Gastrocnemius medialis (tissue), 4 donors: ENCODE measurements around the gene NANOS2. TPM values are rescaled to one million over a fixed set of nuclear protein-coding genes. Genes with fewer than 3 reads are reported as not detected.

Experiments
- ATAC-seq, 2 donors: fragments of 150-250 bp; one replicate each; pipeline ENCODE4 v1.9.1; 2016
- DNase-seq, 2 donors: peaks; one replicate each; pipeline ENCODE4 v3.0.0-alpha.2; 2019
- H3K27ac ChIP-seq, 4 donors: fragments of 200-600 bp; sonication (generic); 1 replicate in 1 of 4; 2 replicates in 3 of 4; pipeline ENCODE4 v1.5.1; 2016 to 2018; ENCODE audit warnings: mild to moderate bottlenecking in 2 of 4, moderate library complexity in 1 of 4
- H3K27me3 ChIP-seq, 3 donors: fragments of 200-600 bp; sonication (generic) in 2 of 3; 1 replicate in 1 of 3; 2 replicates in 2 of 3; pipeline versions ENCODE4 v1.5.1 to v1.6.0; 2016 to 2019; ENCODE audit warnings: mild to moderate bottlenecking in 1 of 3, moderate library complexity in 1 of 3
- H3K36me3 ChIP-seq, 2 donors: fragments of 200-600 bp; sonication (generic) in 1 of 2; one replicate each; pipeline ENCODE4 v1.5.1; 2017 to 2018
- H3K4me1 ChIP-seq, 2 donors: fragments of 200-600 bp; sonication (generic) in 1 of 2; one replicate each; pipeline ENCODE4 v1.5.1; 2016 to 2017; ENCODE audit warnings: mild to moderate bottlenecking in 2 of 2
- H3K4me3 ChIP-seq, 4 donors: fragments of 200-600 bp; sonication (generic) in 3 of 4; 1 replicate in 1 of 4; 2 replicates in 3 of 4; pipeline ENCODE4 v1.5.1; 2016 to 2019; ENCODE audit warnings: mild to moderate bottlenecking in 2 of 4
- H3K9me3 ChIP-seq, 3 donors: fragments of 200-600 bp; sonication (generic) in 2 of 3; 1 replicate in 1 of 3; 2 replicates in 2 of 3; pipeline ENCODE4 v1.5.1; 2016 to 2019
- POLR2A ChIP-seq, 2 donors: fragments of 450-650 bp; IDR thresholded peaks; one replicate each; pipeline ENCODE4 v1.6.1; 2017; ENCODE audit warnings: antibody characterized with exemption in 2 of 2, mild to moderate bottlenecking in 2 of 2, moderate library complexity in 2 of 2
- in situ Hi-C, 4 donors: fragments of 200-750 bp; cut with MboI; loops; one replicate each; pipeline versions ENCODE4 v1.15.0 to v1.8.0; 2017; ENCODE audit warnings: low sequenced_read_pairs in 4 of 4
- intact Hi-C: fragments of 100-400 bp; cut with DNase I; formaldehyde crosslinking; loops from one replicate; pipeline ENCODE4 v1.15.1; 2023; ENCODE audit warnings: low total_unique reads
- total RNA-seq, 4 donors: library from RNA; depleted of rRNA; stranded (reverse); fragments of >200 nt; gene quantifications; one replicate each; pipeline versions ENCODE4 v1.1.0 to v1.2.3, GENCODE V29; 2016
- TF ChIP-seq, protein P1 (sequence below), 5 experiments: fragments of 450-650 bp in 3 of 5; fragments of 200-600 bp in 2 of 5; sonication (generic) in 2 of 5; IDR thresholded peaks in 4 of 5; conservative IDR thresholded peaks in 1 of 5; 1 replicate in 4 of 5; 2 replicates in 1 of 5; pipeline ENCODE4 v1.5.1; 2016 to 2019; ENCODE audit warnings: antibody characterized with exemption in 5 of 5, mild to moderate bottlenecking in 3 of 5, moderate library complexity in 3 of 5

Gene NANOS2
- total RNA-seq, 4 donors from 2014 or later = not detected

GRCh38 chr19:45884682-45885555, 29.7 kb downstream of the NANOS2 start:
- H3K4me3 ChIP-seq = peak overlapping the region; percentile 63 to 84 (median 66)
- intact Hi-C loops = loop anchor here (5.0 kb wide), 1 partner anchor 118 kb away; the partner anchor contains the start of gene SIX5
- H3K27me3 ChIP-seq = no peaks in the 10 kb centered on the region
- peaks cover 34 to 44% of the 10 kb centered on the region in 2 donors for H3K4me1 ChIP-seq
- H3K27ac ChIP-seq = peak overlapping the region; percentile 86 to 95 (median 92)
- no peak for ATAC-seq
- no peak for DNase-seq
- peaks cover 0 to 6% of the 10 kb centered on the region in 2 donors for H3K36me3 ChIP-seq
- no peaks in the 10 kb centered on the region for H3K9me3 ChIP-seq
- TF ChIP-seq, protein P1, sequence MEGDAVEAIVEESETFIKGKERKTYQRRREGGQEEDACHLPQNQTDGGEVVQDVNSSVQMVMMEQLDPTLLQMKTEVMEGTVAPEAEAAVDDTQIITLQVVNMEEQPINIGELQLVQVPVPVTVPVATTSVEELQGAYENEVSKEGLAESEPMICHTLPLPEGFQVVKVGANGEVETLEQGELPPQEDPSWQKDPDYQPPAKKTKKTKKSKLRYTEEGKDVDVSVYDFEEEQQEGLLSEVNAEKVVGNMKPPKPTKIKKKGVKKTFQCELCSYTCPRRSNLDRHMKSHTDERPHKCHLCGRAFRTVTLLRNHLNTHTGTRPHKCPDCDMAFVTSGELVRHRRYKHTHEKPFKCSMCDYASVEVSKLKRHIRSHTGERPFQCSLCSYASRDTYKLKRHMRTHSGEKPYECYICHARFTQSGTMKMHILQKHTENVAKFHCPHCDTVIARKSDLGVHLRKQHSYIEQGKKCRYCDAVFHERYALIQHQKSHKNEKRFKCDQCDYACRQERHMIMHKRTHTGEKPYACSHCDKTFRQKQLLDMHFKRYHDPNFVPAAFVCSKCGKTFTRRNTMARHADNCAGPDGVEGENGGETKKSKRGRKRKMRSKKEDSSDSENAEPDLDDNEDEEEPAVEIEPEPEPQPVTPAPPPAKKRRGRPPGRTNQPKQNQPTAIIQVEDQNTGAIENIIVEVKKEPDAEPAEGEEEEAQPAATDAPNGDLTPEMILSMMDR (IDR thresholded peaks at IDR 0.05 in 4 of 5, conservative IDR thresholded peaks at IDR 0.05 in 1 of 5) = no peak
- no peak for TF ChIP-seq POLR2A (IDR thresholded peaks at IDR 0.05)
- in situ Hi-C loops = no loop called here

- in situ Hi-C loops = no loop called here
- TF ChIP-seq, protein P1 (IDR thresholded peaks at IDR 0.05 in 4 of 5, conservative IDR thresholded peaks at IDR 0.05 in 1 of 5) = no peak
- H3K36me3 ChIP-seq = peaks cover 0 to 6% of the 10 kb centered on the region in 2 donors
- no peaks in the 10 kb centered on the region for H3K9me3 ChIP-seq
- intact Hi-C loops = no loop called here
- H3K27ac ChIP-seq = peak overlapping the region; percentile 47 to 95 (median 92)
- H3K27me3 ChIP-seq = no peaks in the 10 kb centered on the region
- no peak for DNase-seq
- peak overlapping the region; percentile 0 to 84 (median 35) for H3K4me3 ChIP-seq
- ATAC-seq = no peak
- peaks cover 34 to 44% of the 10 kb centered on the region in 2 donors for H3K4me1 ChIP-seq
Measured at GRCh38 chr19:45883881-45884681, 30.5 kb downstream of the NANOS2 start.

DNA sequence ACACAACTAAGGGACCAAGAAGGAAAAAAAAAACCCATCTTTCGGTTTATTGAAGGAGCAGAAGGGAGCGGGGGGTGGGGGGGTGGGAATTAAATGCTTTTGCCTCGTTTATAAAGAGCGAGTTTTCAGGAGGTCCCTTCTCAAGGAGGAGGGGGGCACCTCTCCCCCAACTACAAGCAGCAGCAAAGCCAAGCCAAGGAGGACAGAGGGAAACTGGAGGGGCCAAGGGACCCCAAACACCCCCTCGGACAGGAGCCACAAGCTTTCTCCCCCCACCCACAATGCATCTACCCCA, 31.0 kb downstream of the NANOS2 start:
- Histone ChIP-seq H3K4me3 (peak overlapping the region in 3 of 4 donors; percentile 0 to 9 (median 4)), H3K9me3 (no peaks in the 10 kb centered on the region), H3K27ac (peak overlapping the region; percentile 44 to 90 (median 57)), H3K4me1 (peaks cover 34 to 44% of the 10 kb centered on the region in 2 donors), H3K27me3 (no peaks in the 10 kb centered on the region), H3K36me3 (peaks cover 0 to 6% of the 10 kb centered on the region in 2 donors)
- intact Hi-C loops = no loop called here
- no peak for DNase-seq
- ATAC-seq = no peak
- in situ Hi-C loops = no loop called here
- no peak for TF ChIP-seq POLR2A (IDR thresholded peaks at IDR 0.05)
- TF ChIP-seq, protein P1 (IDR thresholded peaks at IDR 0.05 in 4 of 5, conservative IDR thresholded peaks at IDR 0.05 in 1 of 5) = peak in 2 of 5 experiments; percentile 18 to 37

- peak overlapping the region in 3 of 4 donors; percentile 0 to 24 (median 12) for H3K4me3 ChIP-seq
- H3K27ac ChIP-seq = peak overlapping the region in 3 of 4 donors; percentile 20 to 67 (median 47)
- no peaks in the 10 kb centered on the region for H3K27me3 ChIP-seq
- H3K9me3 ChIP-seq = no peaks in the 10 kb centered on the region
- ATAC-seq = no peak
- peaks cover 0 to 6% of the 10 kb centered on the region in 2 donors for H3K36me3 ChIP-seq
- peaks cover 34 to 44% of the 10 kb centered on the region in 2 donors for H3K4me1 ChIP-seq
- peak in 1 of 2 donors; percentile 62 for DNase-seq
- intact Hi-C loops (no loop called here), in situ Hi-C loops (no loop called here)
- no peak for TF ChIP-seq POLR2A (IDR thresholded peaks at IDR 0.05)
- TF ChIP-seq, protein P1 (IDR thresholded peaks at IDR 0.05 in 4 of 5, conservative IDR thresholded peaks at IDR 0.05 in 1 of 5) = peak; percentile 62 to 87 (median 74)
Measured at GRCh38 chr19:45882652-45883585, 31.7 kb downstream of the NANOS2 start.
